ENCODE data around the gene RNASEH2B. TPM values are rescaled to one million over a fixed set of nuclear protein-coding genes. Genes with fewer than 3 reads are reported as not detected.

The RNASEH2B gene
- total and polyA plus RNA-seq, 2 of the 13 experiments (the other 11 are each of a cell fraction or from before 2014, with no cell fraction given), result 17.2 to 55.4 TPM

DNA sequence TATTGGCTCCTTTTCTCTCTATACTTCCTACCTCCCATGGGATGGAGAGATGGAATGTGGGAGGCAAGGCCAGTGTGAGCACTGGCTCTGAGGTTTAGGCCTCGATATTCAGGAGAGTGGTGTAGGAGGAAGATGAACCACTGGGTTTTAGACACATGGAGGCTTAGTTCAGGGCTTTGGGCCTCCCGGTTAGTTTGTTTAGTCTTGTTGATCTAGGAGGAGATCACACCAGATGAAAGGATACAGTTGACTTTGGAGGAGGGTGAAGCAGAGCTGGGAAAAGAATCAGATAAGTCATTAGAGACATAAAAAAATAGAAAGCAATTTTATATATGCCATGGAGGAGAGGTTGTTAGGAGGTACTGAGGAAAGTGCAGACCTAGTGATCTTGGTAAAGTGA, 30.9 kb downstream of the RNASEH2B start (continued):
- no peak for TF ChIP-seq EHMT2 (IDR thresholded peaks at IDR 0.05; ENCODE audit: borderline replicate concordance, low read depth, low read length)
- TF ChIP-seq ZNF337 (CRISPR knock-in tag; IDR thresholded peaks at IDR 0.05; ENCODE audit: borderline replicate concordance, low read depth), result no peak
- peak; percentile 64; the same call in 1 of the 2 replicates for TF ChIP-seq ZNF331 (CRISPR knock-in tag; IDR thresholded peaks at IDR 0.05)
- TF ChIP-seq ZNF20 (CRISPR knock-in tag; IDR thresholded peaks at IDR 0.05), result no peak
- no peak for TF ChIP-seq ZNF256 (CRISPR knock-in tag; conservative IDR thresholded peaks at IDR 0.05)
- TF ChIP-seq HNRNPH1 (optimal IDR thresholded peaks at IDR 0.05; ENCODE audit: low read depth, low read length), result no peak
- TF ChIP-seq, protein P1, sequence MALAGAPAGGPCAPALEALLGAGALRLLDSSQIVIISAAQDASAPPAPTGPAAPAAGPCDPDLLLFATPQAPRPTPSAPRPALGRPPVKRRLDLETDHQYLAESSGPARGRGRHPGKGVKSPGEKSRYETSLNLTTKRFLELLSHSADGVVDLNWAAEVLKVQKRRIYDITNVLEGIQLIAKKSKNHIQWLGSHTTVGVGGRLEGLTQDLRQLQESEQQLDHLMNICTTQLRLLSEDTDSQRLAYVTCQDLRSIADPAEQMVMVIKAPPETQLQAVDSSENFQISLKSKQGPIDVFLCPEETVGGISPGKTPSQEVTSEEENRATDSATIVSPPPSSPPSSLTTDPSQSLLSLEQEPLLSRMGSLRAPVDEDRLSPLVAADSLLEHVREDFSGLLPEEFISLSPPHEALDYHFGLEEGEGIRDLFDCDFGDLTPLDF (CRISPR knock-in tag; IDR thresholded peaks at IDR 0.05), result no peak
- no peak for TF ChIP-seq GZF1 (CRISPR knock-in tag; IDR thresholded peaks at IDR 0.05)
- TF ChIP-seq REL (CRISPR knock-in tag; conservative IDR thresholded peaks at IDR 0.05), result no peak
- TF ChIP-seq STAT5B (CRISPR knock-in tag; IDR thresholded peaks at IDR 0.05), result no peak
- no peak for TF ChIP-seq PCBP1 (IDR thresholded peaks at IDR 0.05; ENCODE audit: borderline replicate concordance, low read depth, low read length)
- TF ChIP-seq ZNF740 (CRISPR knock-in tag; IDR thresholded peaks at IDR 0.05), result no peak
- no peak for TF ChIP-seq RNF2 (conservative IDR thresholded peaks at IDR 0.05; ENCODE audit: low read depth)
- no peak for TF ChIP-seq DMAP1 (CRISPR knock-in tag; IDR thresholded peaks at IDR 0.05)
- TF ChIP-seq ZNF747 (CRISPR knock-in tag; IDR thresholded peaks at IDR 0.05; ENCODE audit: borderline replicate concordance), result no peak
- no peak for TF ChIP-seq ASH2L (IDR thresholded peaks at IDR 0.05; ENCODE audit: insufficient read length, low read depth, low read length)
- no peak; the same call in 1 of the 2 replicates for TF ChIP-seq HDAC2 (CRISPR knock-in tag; IDR thresholded peaks at IDR 0.05)
- no peak for TF ChIP-seq ZNF670 (CRISPR knock-in tag; IDR thresholded peaks at IDR 0.05; ENCODE audit: borderline replicate concordance)
- TF ChIP-seq EEA1 (CRISPR knock-in tag; IDR thresholded peaks at IDR 0.05; ENCODE audit: borderline replicate concordance), result no peak
- TF ChIP-seq, protein P2, sequence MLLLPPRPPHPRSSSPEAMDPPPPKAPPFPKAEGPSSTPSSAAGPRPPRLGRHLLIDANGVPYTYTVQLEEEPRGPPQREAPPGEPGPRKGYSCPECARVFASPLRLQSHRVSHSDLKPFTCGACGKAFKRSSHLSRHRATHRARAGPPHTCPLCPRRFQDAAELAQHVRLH (CRISPR knock-in tag; IDR thresholded peaks at IDR 0.05; ENCODE audit: borderline replicate concordance, low read depth), result no peak
- TF ChIP-seq ZNF260 (CRISPR knock-in tag; IDR thresholded peaks at IDR 0.05; ENCODE audit: borderline replicate concordance, low read depth), result no peak
- TF ChIP-seq KLF9 (CRISPR knock-in tag; IDR thresholded peaks at IDR 0.05; ENCODE audit: low read depth), result no peak
- no peak for TF ChIP-seq ZNF83 (CRISPR knock-in tag; IDR thresholded peaks at IDR 0.05; ENCODE audit: borderline replicate concordance)
- no peak for TF ChIP-seq RELA (CRISPR knock-in tag; IDR thresholded peaks at IDR 0.05)
- no peak for TF ChIP-seq ELF4 (CRISPR knock-in tag; IDR thresholded peaks at IDR 0.05; ENCODE audit: borderline replicate concordance)
- no peak for TF ChIP-seq RARG (CRISPR knock-in tag; IDR thresholded peaks at IDR 0.05; ENCODE audit: low read depth)
- no peak for TF ChIP-seq ATAD3A (CRISPR knock-in tag; IDR thresholded peaks at IDR 0.05)
- TF ChIP-seq ZNF724P (CRISPR knock-in tag; IDR thresholded peaks at IDR 0.05; ENCODE audit: borderline replicate concordance), result no peak
- no peak for TF ChIP-seq PLSCR1 (CRISPR knock-in tag; IDR thresholded peaks at IDR 0.05; ENCODE audit: borderline replicate concordance)
